Inferior parietal cortex (tissue), 1 donor: ENCODE measurements around the gene VPS33B.

Source experiments
- DNase-seq: peaks from one replicate; pipeline ENCODE4 v3.0.0-alpha.2; 2016; ENCODE audit errors: extremely low spot score

The VPS33B gene

GRCh38 chr15:90949979-90950675, 72.3 kb downstream of the VPS33B start:
- DNase-seq: no peak
